H1 (cell line): ENCODE measurements around the gene TJP3. TPM values are rescaled to one million over a fixed set of nuclear protein-coding genes. Genes with fewer than 3 reads are reported as not detected.

Experiments used
- CTCF ChIA-PET: fragments of 300-600 bp; sonication (Branson Sonifier 250); formaldehyde crosslinking; loops from one replicate; lab custom pipeline; 2021; ENCODE audit not compliant: partially characterized antibody; lab: Charles Lee
- POLR2A ChIA-PET: fragments of 300-600 bp; sonication (Branson Sonifier 250); formaldehyde crosslinking; loops from one replicate; lab custom pipeline; 2021; ENCODE audit warnings: inconsistent platforms; ENCODE audit not compliant: partially characterized antibody; lab: Charles Lee
- DNase-seq, 2 experiments: peaks; one replicate each; pipeline versions ENCODE4 v3.0.0 to v3.0.0-alpha.2; 2010 to 2022; ENCODE audit warnings: low spot score in 2 of 2, low read depth in 1 of 2, mixed read lengths in 1 of 2
- FAIRE-seq: peaks from 2 replicates; lab custom pipeline; 2011; peaks lifted over from hg19 to GRCh38; lab: Jason Lieb, UNC
- H2AFZ ChIP-seq: 2 replicates; pipeline ENCODE4 v1.8.1; 2012; ENCODE audit warnings: low read length, inconsistent platforms
- H2AK5ac ChIP-seq: 2 replicates; pipeline ENCODE4 v1.6.1; 2013; ENCODE audit warnings: low read depth, low read length
- H2BK120ac ChIP-seq: replicated peaks from 2 replicates; pipeline ENCODE3; 2013; ENCODE audit warnings: low read depth, low read length, inconsistent platforms
- H2BK12ac ChIP-seq: 2 replicates; pipeline ENCODE4 v1.6.1; 2013; ENCODE audit warnings: low read depth, low read length
- H2BK15ac ChIP-seq: 2 replicates; pipeline ENCODE4 v1.6.1; 2013; ENCODE audit warnings: low read length
- H2BK20ac ChIP-seq: 2 replicates; pipeline ENCODE4 v1.6.1; 2013; ENCODE audit warnings: low read length
- H2BK5ac ChIP-seq: 2 replicates; pipeline ENCODE4 v1.6.1; 2013; ENCODE audit warnings: low read depth, low read length
- H3K14ac ChIP-seq: 2 replicates; pipeline ENCODE4 v1.6.1; 2013; ENCODE audit warnings: inconsistent platforms; ENCODE audit not compliant: insufficient read length
- H3K18ac ChIP-seq: 2 replicates; pipeline ENCODE4 v1.6.1; 2013; ENCODE audit warnings: low read length; ENCODE audit errors: extremely low read depth
- H3K23ac ChIP-seq: 2 replicates; pipeline ENCODE4 v1.6.1; 2013; ENCODE audit warnings: inconsistent platforms; ENCODE audit not compliant: insufficient read length
- H3K23me2 ChIP-seq: 2 replicates; pipeline ENCODE4 v1.6.1; 2013; ENCODE audit warnings: low read depth, low read length
- H3K27ac ChIP-seq: 2 replicates; pipeline ENCODE4 v1.6.1; 2011; ENCODE audit warnings: low read depth, low read length, inconsistent platforms
- H3K27me3 ChIP-seq, 4 experiments: replicated peaks in 1 of 4; 1 replicate in 1 of 4; 2 replicates in 3 of 4; pipeline versions ENCODE4 v1.6.1 to v1.8.1; 2011 to 2013; ENCODE audit warnings: low read length in 3 of 4, mild to moderate bottlenecking in 3 of 4, inconsistent platforms in 2 of 4, mixed read lengths in 2 of 4, moderate library complexity in 1 of 4; ENCODE audit not compliant: control insufficient read depth in 3 of 4, insufficient read depth in 3 of 4; ENCODE audit errors: extremely low read depth in 1 of 4
- H3K36me3 ChIP-seq, 4 experiments: 2 replicates each; pipeline versions ENCODE4 v1.6.1 to v1.8.1; 2011 to 2013; ENCODE audit warnings: mild to moderate bottlenecking in 4 of 4, low read length in 3 of 4, moderate library complexity in 2 of 4, control low read depth in 1 of 4, inconsistent platforms in 1 of 4; ENCODE audit not compliant: insufficient read depth in 4 of 4, control insufficient read depth in 2 of 4
- H3K4ac ChIP-seq: replicated peaks from 2 replicates; pipeline ENCODE3; 2013; ENCODE audit warnings: low read length, low read depth, mixed read lengths, inconsistent platforms; ENCODE audit not compliant: insufficient read length
- H3K4me1 ChIP-seq, 4 experiments: replicated peaks in 1 of 4; 1 replicate in 1 of 4; 2 replicates in 3 of 4; pipeline versions ENCODE4 v1.6.1 to v1.8.1; 2011 to 2013; ENCODE audit warnings: low read length in 3 of 4, inconsistent platforms in 2 of 4, mixed read lengths in 1 of 4; ENCODE audit not compliant: insufficient read depth in 4 of 4, control insufficient read depth in 3 of 4
- H3K4me2 ChIP-seq, 2 experiments: 2 replicates each; pipeline versions ENCODE4 v1.6.1 to v1.8.1; 2011 to 2013; ENCODE audit warnings: low read depth in 2 of 2, low read length in 2 of 2, control low read depth in 1 of 2, inconsistent platforms in 1 of 2, mild to moderate bottlenecking in 1 of 2; ENCODE audit not compliant: insufficient read depth in 1 of 2
- H3K4me3 ChIP-seq, 4 experiments: fragments of 200-600, 300-600 bp in 1 of 4; sonication (generic), shearing (Covaris generic), sonication (Bioruptor Twin) in 1 of 4; 2 replicates each; pipeline versions ENCODE4 v1.5.1 to v1.8.1; 2011 to 2016; ENCODE audit warnings: low read length in 4 of 4, low read depth in 3 of 4, control low read depth in 2 of 4, inconsistent platforms in 2 of 4, mild to moderate bottlenecking in 2 of 4, mixed read lengths in 1 of 4, moderate library complexity in 1 of 4; ENCODE audit not compliant: insufficient read depth in 2 of 4; ENCODE audit errors: extremely low read depth in 1 of 4
- H3K56ac ChIP-seq: replicated peaks from 2 replicates; pipeline ENCODE3; 2013; ENCODE audit warnings: low read depth, mild to moderate bottlenecking, mixed read lengths, low read length, inconsistent platforms; ENCODE audit not compliant: insufficient read length
- H3K79me1 ChIP-seq: 2 replicates; pipeline ENCODE4 v1.6.1; 2013; ENCODE audit warnings: low read depth, low read length, control low read depth
- H3K79me2 ChIP-seq, 2 experiments: 2 replicates each; pipeline versions ENCODE4 v1.6.1 to v1.8.1; 2012 to 2013; ENCODE audit warnings: low read length in 2 of 2, mild to moderate bottlenecking in 2 of 2, inconsistent platforms in 1 of 2; ENCODE audit not compliant: insufficient read depth in 2 of 2, control insufficient read depth in 1 of 2
- H3K9ac ChIP-seq, 4 experiments: replicated peaks in 1 of 4; 1 replicate in 1 of 4; 2 replicates in 3 of 4; pipeline versions ENCODE4 v1.6.1 to v1.8.1; 2011 to 2013; ENCODE audit warnings: low read depth in 3 of 4, low read length in 3 of 4, control low read depth in 2 of 4, mild to moderate bottlenecking in 2 of 4, moderate library complexity in 2 of 4, inconsistent platforms in 1 of 4; ENCODE audit errors: extremely low read depth in 1 of 4
- H3K9me3 ChIP-seq, 2 experiments: 2 replicates each; pipeline versions ENCODE4 v1.6.1 to v1.8.1; 2012 to 2013; ENCODE audit warnings: mild to moderate bottlenecking in 2 of 2, moderate library complexity in 2 of 2, control low read depth in 1 of 2, inconsistent platforms in 1 of 2, low read depth in 1 of 2, low read length in 1 of 2, mixed read lengths in 1 of 2; ENCODE audit not compliant: insufficient read depth in 2 of 2
- H4K20me1 ChIP-seq, 2 experiments: replicated peaks in 1 of 2; 2 replicates each; pipeline versions ENCODE3 to v1.8.1; 2011 to 2013; ENCODE audit warnings: inconsistent platforms in 2 of 2, low read length in 2 of 2, mild to moderate bottlenecking in 1 of 2; ENCODE audit not compliant: insufficient read depth in 2 of 2, control insufficient read depth in 1 of 2
- H4K5ac ChIP-seq: 2 replicates; pipeline ENCODE4 v1.6.1; 2013; ENCODE audit warnings: low read length, low read depth, mixed read lengths, inconsistent platforms; ENCODE audit not compliant: insufficient read length
- H4K8ac ChIP-seq: 2 replicates; pipeline ENCODE4 v1.8.0; 2013; ENCODE audit warnings: mild to moderate bottlenecking, moderate library complexity, low read length, inconsistent platforms; ENCODE audit not compliant: insufficient read depth; ENCODE audit errors: extremely low read depth
- H4K91ac ChIP-seq: replicated peaks from 2 replicates; pipeline ENCODE3; 2013; ENCODE audit warnings: low read length, mixed read lengths, inconsistent platforms; ENCODE audit not compliant: insufficient read length
- CHD2 ChIP-seq: IDR thresholded peaks from 2 replicates; pipeline ENCODE4 v1.6.1; 2012; ENCODE audit warnings: low read length, improper control_type of control experiment
- SIX5 ChIP-seq: IDR thresholded peaks from 2 replicates; pipeline ENCODE4 v1.6.1; 2011; ENCODE audit warnings: mild to moderate bottlenecking, low read depth, low read length
- TAF1 ChIP-seq: IDR thresholded peaks from 2 replicates; pipeline ENCODE4 v1.6.1; 2011; ENCODE audit warnings: mild to moderate bottlenecking, low read depth, low read length
- WGBS, 2 experiments: shearing (Covaris generic) in 1 of 2; methylation state at CpG; one replicate each; pipeline versions ENCODE4 v1.1.6 to v1.1.7; 2013 to 2015; ENCODE audit warnings: low lambda C conversion rate in 2 of 2, mixed read lengths in 2 of 2, inconsistent platforms in 1 of 2, low coverage in 1 of 2, missing lambda C conversion rate in 1 of 2; ENCODE audit not compliant: insufficient replicate concordance in 2 of 2, insufficient coverage in 1 of 2, insufficient read length in 1 of 2; ENCODE audit errors: extremely low coverage in 1 of 2, missing lambda C conversion rate in 1 of 2; 5-methylcytosine and 5-hydroxymethylcytosine counted together
- polyA plus RNA-seq, 7 experiments: library from polyadenylated mRNA; depleted of rRNA in 3 of 7; stranded (reverse) in 5 of 7; unstranded in 2 of 7; fragments of >200 nt in 5 of 7; fragments of 200-250 nt in 2 of 7; gene quantifications; 1 replicate in 5 of 7; 2 replicates in 1 of 7; 4 replicates in 1 of 7; pipeline versions ENCODE4 v1.2.1 to v1.2.3, GENCODE V29; 2011 to 2013; ENCODE audit warnings: missing spikeins in 2 of 7, mixed read lengths in 2 of 7
- total RNA-seq: library from RNA; stranded (reverse); fragmentation: NEBNext Ultra II Directional; extraction: Animal tissue kit (Norgen Biotek cat#: 25700); gene quantifications from 2 replicates; pipeline ENCODE4 v1.2.1, GENCODE V29; 2021
- TF ChIP-seq, protein P1 (sequence below): IDR thresholded peaks from 2 replicates; pipeline ENCODE4 v1.6.1; 2011; ENCODE audit warnings: low read length, improper control_type of control experiment

Gene TJP3
- total and polyA plus RNA-seq, 2 of the 8 experiments (the other 6 are each of a cell fraction or from before 2014, with no cell fraction given): 17.1 to 26.1 TPM

DNA sequence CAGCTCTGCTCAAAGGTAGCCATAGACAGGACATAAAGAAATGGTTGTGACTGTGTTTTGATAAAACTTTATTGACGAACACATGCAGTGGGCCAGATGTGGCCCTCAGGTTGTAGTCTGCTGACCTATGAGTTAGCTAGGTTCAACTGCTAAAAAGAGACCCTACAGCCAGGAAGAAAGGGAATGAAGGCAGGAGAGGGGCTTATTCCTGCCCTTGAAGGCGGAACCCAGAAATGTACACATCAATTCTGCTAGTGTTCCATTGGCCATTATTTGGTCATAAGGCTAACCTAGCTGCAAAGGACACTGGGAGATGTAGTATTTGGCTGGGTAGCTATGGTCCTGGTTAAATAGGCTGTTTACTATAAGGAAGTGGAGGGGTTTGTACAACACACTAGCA is 35.3 kb downstream of the TJP3 start:
- Histone ChIP-seq H2BK5ac (no peak overlapping the region), H3K4me1 (no peaks in the 10 kb centered on the region), H3K9me3 (no peaks in the 10 kb centered on the region), H3K56ac (no peak overlapping the region), H4K91ac (no peak overlapping the region), H3K4ac (no peak overlapping the region), H2AK5ac (no peak overlapping the region), H2BK20ac (no peak overlapping the region), H4K5ac (no peak overlapping the region), H3K14ac (no peak overlapping the region), H3K27ac (no peak overlapping the region), H2AFZ (no peak overlapping the region), H3K79me1 (no peaks in the 10 kb centered on the region), H3K4me2 (no peak overlapping the region), H2BK12ac (no peak overlapping the region), H2BK15ac (no peak overlapping the region), H3K18ac (no peak overlapping the region), H3K23me2 (no peaks in the 10 kb centered on the region), H2BK120ac (no peak overlapping the region), H3K79me2 (no peaks in the 10 kb centered on the region), H3K36me3 (peaks cover 0 to 3% (median 0%) of the 10 kb centered on the region in 4 experiments; a peak in 2 of 8 replicates), H3K23ac (no peak overlapping the region), H3K27me3 (no peaks in the 10 kb centered on the region), H3K9ac (no peak overlapping the region), H4K20me1 (peaks cover 0 to 3% of the 10 kb centered on the region in 2 experiments), H4K8ac (no peak overlapping the region), H3K4me3 (no peak overlapping the region)
- FAIRE-seq: peak; percentile 60
- no peak for DNase-seq
- WGBS, 2 experiments: 96% methylated on average over 2 of the region's 2 CpGs; no CpG with 5 or more reads in 1 of the 2 experiments
- TF ChIP-seq SIX5 (peak; percentile 36), TAF1 (no peak), CHD2 (no peak)
- TF ChIP-seq, protein P1, sequence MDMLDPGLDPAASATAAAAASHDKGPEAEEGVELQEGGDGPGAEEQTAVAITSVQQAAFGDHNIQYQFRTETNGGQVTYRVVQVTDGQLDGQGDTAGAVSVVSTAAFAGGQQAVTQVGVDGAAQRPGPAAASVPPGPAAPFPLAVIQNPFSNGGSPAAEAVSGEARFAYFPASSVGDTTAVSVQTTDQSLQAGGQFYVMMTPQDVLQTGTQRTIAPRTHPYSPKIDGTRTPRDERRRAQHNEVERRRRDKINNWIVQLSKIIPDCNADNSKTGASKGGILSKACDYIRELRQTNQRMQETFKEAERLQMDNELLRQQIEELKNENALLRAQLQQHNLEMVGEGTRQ: peak; percentile 54; the same call in 1 of the 2 replicates
- POLR2A ChIA-PET: interaction anchor here (0.6 kb wide), 1 partner anchor 22 kb away, joined by 3 read pairs; no protein-coding TSS in a partner anchor
- CTCF ChIA-PET: interaction anchor here (2.4 kb wide), 1 partner anchor 18 kb away, joined by 8 read pairs; the partner anchor contains the start of genes APBA3 and MRPL54
